ENCODE measurements around the gene ZNF84.

The ZNF84 gene

DNA sequence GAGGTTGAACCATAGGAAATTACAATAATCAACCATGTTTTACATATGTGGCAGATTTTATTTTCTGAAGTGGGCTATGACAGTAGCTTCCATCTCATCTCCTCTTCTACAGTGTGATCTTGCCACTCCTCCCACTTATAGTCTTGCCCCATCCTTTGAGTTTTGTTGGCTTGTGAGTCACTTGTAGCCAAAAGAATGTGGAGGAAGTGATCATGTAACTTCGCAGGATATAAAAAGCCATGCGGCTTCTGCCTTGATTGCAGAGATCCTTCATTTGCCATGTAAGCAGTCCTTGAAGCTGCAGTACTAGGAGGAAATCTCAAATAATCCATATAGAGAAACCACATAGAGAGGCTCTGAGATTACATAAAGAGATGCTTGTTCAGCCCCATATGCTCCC, 13.7 kb upstream of the ZNF84 start:
- no peak overlapping the region for H3K9ac ChIP-seq (ENCODE audit: low read length)
- no peaks in the 10 kb centered on the region for H3K79me2 ChIP-seq (ENCODE audit: low read length)
- H3K9me2 ChIP-seq (replicated peaks; ENCODE audit: insufficient read depth, low read length): no peaks in the 10 kb centered on the region
- H3K4me2 ChIP-seq (ENCODE audit: low read depth, low read length): no peak overlapping the region
- H3K27ac ChIP-seq (ENCODE audit: low read length): no peak overlapping the region
- H4K20me1 ChIP-seq (ENCODE audit: insufficient read depth, low read length): no peaks in the 10 kb centered on the region
- TF ChIP-seq, protein P1, sequence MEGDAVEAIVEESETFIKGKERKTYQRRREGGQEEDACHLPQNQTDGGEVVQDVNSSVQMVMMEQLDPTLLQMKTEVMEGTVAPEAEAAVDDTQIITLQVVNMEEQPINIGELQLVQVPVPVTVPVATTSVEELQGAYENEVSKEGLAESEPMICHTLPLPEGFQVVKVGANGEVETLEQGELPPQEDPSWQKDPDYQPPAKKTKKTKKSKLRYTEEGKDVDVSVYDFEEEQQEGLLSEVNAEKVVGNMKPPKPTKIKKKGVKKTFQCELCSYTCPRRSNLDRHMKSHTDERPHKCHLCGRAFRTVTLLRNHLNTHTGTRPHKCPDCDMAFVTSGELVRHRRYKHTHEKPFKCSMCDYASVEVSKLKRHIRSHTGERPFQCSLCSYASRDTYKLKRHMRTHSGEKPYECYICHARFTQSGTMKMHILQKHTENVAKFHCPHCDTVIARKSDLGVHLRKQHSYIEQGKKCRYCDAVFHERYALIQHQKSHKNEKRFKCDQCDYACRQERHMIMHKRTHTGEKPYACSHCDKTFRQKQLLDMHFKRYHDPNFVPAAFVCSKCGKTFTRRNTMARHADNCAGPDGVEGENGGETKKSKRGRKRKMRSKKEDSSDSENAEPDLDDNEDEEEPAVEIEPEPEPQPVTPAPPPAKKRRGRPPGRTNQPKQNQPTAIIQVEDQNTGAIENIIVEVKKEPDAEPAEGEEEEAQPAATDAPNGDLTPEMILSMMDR (IDR thresholded peaks at IDR 0.05; ENCODE audit: low read length): no peak
- TF ChIP-seq EZH2phosphoT487 (IDR thresholded peaks at IDR 0.05; ENCODE audit: low read length): no peak
- no peak for TF ChIP-seq EZH2 (optimal IDR thresholded peaks at IDR 0.05; ENCODE audit: low read depth, low read length)
- no peaks in the 10 kb centered on the region for H3K9me3 ChIP-seq (replicated peaks; ENCODE audit: insufficient read depth, low read length)
- H3K36me3 ChIP-seq (replicated peaks; ENCODE audit: insufficient read depth, low read length): no peaks in the 10 kb centered on the region
- no peak for DNase-seq
- H3K4me1 ChIP-seq (ENCODE audit: low read length): no peaks in the 10 kb centered on the region
- no peaks in the 10 kb centered on the region for H3K27me3 ChIP-seq (replicated peaks; ENCODE audit: insufficient read depth, low read length)
- H2AFZ ChIP-seq (ENCODE audit: low read length): no peak overlapping the region
- no peaks in the 10 kb centered on the region for H3F3A ChIP-seq (ENCODE audit: insufficient read depth, low read length)
- H3K4me3 ChIP-seq (ENCODE audit: low read length): no peak overlapping the region

DNA sequence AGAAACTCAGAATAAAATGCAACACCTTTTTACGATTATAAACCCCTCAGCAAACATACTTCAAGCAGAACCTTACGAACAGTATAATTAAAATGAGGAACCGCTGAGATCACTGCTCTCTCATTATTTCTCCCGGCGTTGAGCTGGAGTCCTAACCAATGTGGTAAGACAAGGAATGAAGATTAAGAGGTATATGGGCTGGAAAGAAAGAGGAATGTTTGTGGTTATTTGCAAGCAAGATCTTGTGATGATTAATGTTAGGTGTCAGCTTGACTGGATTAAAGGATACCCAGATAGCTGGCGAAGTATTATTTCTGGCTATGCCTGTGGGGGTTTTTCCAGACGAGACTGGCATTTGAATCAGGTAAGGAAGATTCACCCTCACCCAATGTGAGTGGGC, 10.3 kb upstream of the ZNF84 start:
- Histone ChIP-seq H2AFZ (ENCODE audit: low read length) (no peak overlapping the region), H3K27me3 (replicated peaks; ENCODE audit: insufficient read depth, low read length) (no peaks in the 10 kb centered on the region), H3F3A (ENCODE audit: insufficient read depth, low read length) (no peaks in the 10 kb centered on the region), H4K20me1 (ENCODE audit: insufficient read depth, low read length) (no peaks in the 10 kb centered on the region), H3K9me2 (replicated peaks; ENCODE audit: insufficient read depth, low read length) (no peaks in the 10 kb centered on the region), H3K4me2 (ENCODE audit: low read depth, low read length) (no peak overlapping the region), H3K36me3 (replicated peaks; ENCODE audit: insufficient read depth, low read length) (no peaks in the 10 kb centered on the region), H3K4me1 (ENCODE audit: low read length) (no peaks in the 10 kb centered on the region), H3K9me3 (replicated peaks; ENCODE audit: insufficient read depth, low read length) (no peaks in the 10 kb centered on the region), H3K79me2 (ENCODE audit: low read length) (no peaks in the 10 kb centered on the region), H3K9ac (ENCODE audit: low read length) (no peak overlapping the region), H3K27ac (ENCODE audit: low read length) (no peak overlapping the region), H3K4me3 (ENCODE audit: low read length) (no peak overlapping the region)
- TF ChIP-seq EZH2 (optimal IDR thresholded peaks at IDR 0.05; ENCODE audit: low read depth, low read length) (no peak), EZH2phosphoT487 (IDR thresholded peaks at IDR 0.05; ENCODE audit: low read length) (no peak)
- TF ChIP-seq, protein P1 (IDR thresholded peaks at IDR 0.05; ENCODE audit: low read length): no peak
- DNase-seq: no peak

DNA sequence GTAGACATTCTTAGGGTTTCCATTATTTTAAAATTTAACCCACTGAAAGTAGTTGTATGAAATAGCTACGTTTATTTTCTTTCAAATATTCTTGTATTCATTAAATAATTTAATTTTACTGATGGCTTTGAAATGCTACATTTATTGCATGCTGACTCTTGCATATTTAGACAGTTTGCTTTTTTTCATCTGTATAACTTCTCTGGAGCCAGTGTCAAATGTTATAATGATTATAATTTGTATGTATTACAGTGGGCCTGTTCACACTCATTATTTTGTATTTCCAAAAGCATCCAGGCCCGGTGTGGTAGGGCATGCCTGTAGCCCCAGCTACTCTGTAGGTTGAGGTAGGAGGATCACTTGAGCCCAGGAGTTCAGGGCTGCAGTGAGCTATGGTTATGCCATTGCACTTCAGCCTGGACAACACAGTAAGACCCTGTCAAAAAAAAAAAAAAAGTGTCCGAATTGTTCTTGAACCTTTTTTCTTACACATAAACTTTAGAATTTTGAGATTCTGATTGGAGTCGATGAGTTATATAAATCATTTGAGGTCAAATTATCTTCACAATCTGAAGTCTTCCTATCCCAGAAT, 905 bp downstream of the ZNF84 start:
- Histone ChIP-seq H3K9me2 (replicated peaks; ENCODE audit: insufficient read depth, low read length) (no peaks in the 10 kb centered on the region), H3K4me2 (ENCODE audit: low read depth, low read length) (peak overlapping the region; percentile 39; the same call in 1 of the 2 replicates), H3K4me1 (ENCODE audit: low read length) (no peaks in the 10 kb centered on the region), H2AFZ (ENCODE audit: low read length) (no peak overlapping the region), H3F3A (ENCODE audit: insufficient read depth, low read length) (peaks cover 4% of the 10 kb centered on the region; the same call in 1 of the 2 replicates), H3K27ac (ENCODE audit: low read length) (peak overlapping the region; percentile 76; the same call in 1 of the 2 replicates), H3K9ac (ENCODE audit: low read length) (no peak overlapping the region), H3K9me3 (replicated peaks; ENCODE audit: insufficient read depth, low read length) (no peaks in the 10 kb centered on the region), H3K79me2 (ENCODE audit: low read length) (no peaks in the 10 kb centered on the region), H3K36me3 (replicated peaks; ENCODE audit: insufficient read depth, low read length) (no peaks in the 10 kb centered on the region), H3K27me3 (replicated peaks; ENCODE audit: insufficient read depth, low read length) (no peaks in the 10 kb centered on the region), H3K4me3 (ENCODE audit: low read length) (peak overlapping the region; percentile 60), H4K20me1 (ENCODE audit: insufficient read depth, low read length) (no peaks in the 10 kb centered on the region)
- TF ChIP-seq, protein P1 (IDR thresholded peaks at IDR 0.05; ENCODE audit: low read length): no peak
- TF ChIP-seq EZH2 (optimal IDR thresholded peaks at IDR 0.05; ENCODE audit: low read depth, low read length): no peak
- TF ChIP-seq EZH2phosphoT487 (IDR thresholded peaks at IDR 0.05; ENCODE audit: low read length): no peak
- DNase-seq: no peak
